Neural progenitor cell (in vitro differentiated cells): ENCODE results near the gene DSG1. TPM values are rescaled to one million over a fixed set of nuclear protein-coding genes. Genes with fewer than 3 reads are reported as not detected.
A peak's percentile ranks its signal among the peaks of the same experiment; 100 is the strongest.

Source experiments
- DNase-seq: peaks from one replicate; pipeline ENCODE4 v3.0.0-alpha.2; 2016; ENCODE audit warnings: low spot score
- H2AFZ ChIP-seq: fragments of 200-600 bp; sonication (generic); replicated peaks from 2 replicates; pipeline ENCODE4 v1.6.1; 2016; ENCODE audit warnings: antibody characterized with exemption
- H3F3A ChIP-seq: fragments of 200-600 bp; sonication (generic); 2 replicates; pipeline ENCODE4 v1.6.1; 2016; ENCODE audit warnings: antibody characterized with exemption, low read depth
- H3K27ac ChIP-seq: fragments of 200-600 bp; sonication (generic); 2 replicates; pipeline ENCODE4 v1.5.1; 2016; ENCODE audit warnings: mild to moderate bottlenecking
- H3K27me3 ChIP-seq: fragments of 200-600 bp; sonication (generic); 2 replicates; pipeline ENCODE4 v1.6.1; 2016; ENCODE audit warnings: mild to moderate bottlenecking, moderate library complexity
- H3K36me3 ChIP-seq: fragments of 200-600 bp; sonication (generic); 2 replicates; pipeline ENCODE4 v1.5.1; 2016
- H3K4me1 ChIP-seq: fragments of 200-600 bp; sonication (generic); 2 replicates; pipeline ENCODE4 v1.6.1; 2016; ENCODE audit warnings: mixed run types
- H3K4me2 ChIP-seq: fragments of 200-600 bp; sonication (generic); 2 replicates; pipeline ENCODE4 v1.6.1; 2016
- H3K4me3 ChIP-seq: fragments of 200-600 bp; sonication (generic); 2 replicates; pipeline ENCODE4 v1.5.1; 2016
- H3K79me2 ChIP-seq: fragments of 200-600 bp; sonication (generic); 2 replicates; pipeline ENCODE4 v1.6.1; 2016; ENCODE audit warnings: low read depth
- H3K9ac ChIP-seq: fragments of 200-600 bp; sonication (generic); 2 replicates; pipeline ENCODE4 v1.6.1; 2016
- H3K9me3 ChIP-seq: fragments of 200-600 bp; sonication (generic); 2 replicates; pipeline ENCODE4 v1.5.1; 2016; ENCODE audit warnings: low read depth
- H4K20me1 ChIP-seq: fragments of 200-600 bp; sonication (generic); 2 replicates; pipeline ENCODE4 v1.6.1; 2016; ENCODE audit warnings: low read depth
- H3K27ac Mint-ChIP-seq: 3 replicates; pipeline ENCODE4 v1.8.0; 2021; ENCODE audit warnings: mixed read lengths
- H3K27me3 Mint-ChIP-seq: 2 replicates; pipeline ENCODE4 v1.8.0; 2022; ENCODE audit warnings: low read depth, mild to moderate bottlenecking, inconsistent platforms, moderate library complexity, mixed read lengths; ENCODE audit not compliant: insufficient read depth
- H3K36me3 Mint-ChIP-seq: 3 replicates; pipeline ENCODE4 v1.8.0; 2021; ENCODE audit warnings: mixed read lengths
- H3K4me1 Mint-ChIP-seq: 3 replicates; pipeline ENCODE4 v1.8.0; 2021; ENCODE audit warnings: mixed read lengths
- H3K4me3 Mint-ChIP-seq: 3 replicates; pipeline ENCODE4 v1.8.0; 2021; ENCODE audit warnings: mild to moderate bottlenecking, moderate library complexity, mixed read lengths
- H3K9me3 Mint-ChIP-seq: 3 replicates; pipeline ENCODE4 v1.8.0; 2020; ENCODE audit warnings: mixed read lengths
- EZH2 ChIP-seq: fragments of 200-600 bp; sonication (generic); IDR thresholded peaks from 2 replicates; pipeline ENCODE4 v1.6.1; 2017; ENCODE audit warnings: antibody characterized with exemption, mild to moderate bottlenecking, moderate library complexity
- EZH2phosphoT487 ChIP-seq: fragments of 200-600 bp; sonication (generic); IDR thresholded peaks from 2 replicates; pipeline ENCODE4 v1.6.1; 2017; ENCODE audit warnings: antibody characterized with exemption
- total RNA-seq: library from RNA; depleted of rRNA; stranded (reverse); fragments of >200 nt; gene quantifications from 2 replicates; pipeline ENCODE4 v1.2.3, GENCODE V29; 2015; ENCODE audit warnings: low replicate concordance
- TF ChIP-seq, protein P1 (sequence below): fragments of 200-600 bp; sonication (generic); IDR thresholded peaks from 2 replicates; pipeline ENCODE4 v1.5.1; 2017; ENCODE audit warnings: antibody characterized with exemption, mild to moderate bottlenecking

Gene DSG1
- total RNA-seq, 1 donor from 2014 or later, result not detected

DNA sequence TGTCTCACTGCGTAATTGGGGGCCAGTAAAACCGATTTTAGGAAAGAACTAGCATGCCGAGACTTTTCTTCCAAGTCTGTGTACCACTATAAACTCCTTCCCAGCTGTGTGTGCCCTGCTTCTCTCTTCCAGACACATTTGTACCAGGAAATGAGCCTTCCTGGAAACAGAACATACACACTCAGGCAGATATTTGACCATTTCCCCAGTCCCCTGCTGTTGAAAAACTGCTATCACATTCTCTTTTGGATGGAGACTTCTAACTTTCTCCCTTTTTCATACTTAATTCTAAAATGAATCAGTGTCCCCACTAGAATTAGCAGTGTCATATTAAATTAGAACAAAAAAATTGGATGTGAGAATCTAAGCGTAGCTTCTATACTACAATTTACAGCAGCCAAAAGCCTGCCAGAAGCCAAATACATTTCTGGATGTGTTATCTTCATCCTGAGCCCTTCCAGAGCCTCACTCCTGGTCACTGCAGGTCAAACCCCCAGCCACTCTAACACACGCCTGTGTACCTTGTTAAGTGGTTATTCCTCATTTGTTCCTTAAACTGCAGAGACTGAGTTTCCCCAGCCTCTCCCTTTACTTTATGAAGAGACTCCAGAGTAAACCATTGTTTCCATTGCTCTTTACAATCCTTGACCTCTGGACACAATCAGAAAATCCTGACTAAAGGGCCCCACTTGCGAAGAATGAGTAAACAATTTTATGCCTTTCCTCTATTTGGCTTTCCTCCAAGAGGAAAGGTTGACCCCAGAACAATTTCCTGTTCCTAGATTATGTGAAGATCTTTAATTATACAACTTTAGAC is 79.0 kb downstream of the DSG1 start:
- Histone ChIP-seq H3K4me1 (no peaks in the 10 kb centered on the region), H3K4me3 (no peak overlapping the region), H3K36me3 (no peaks in the 10 kb centered on the region), H2AFZ (no peak overlapping the region), H3K27me3 (no peaks in the 10 kb centered on the region), H3K79me2 (no peaks in the 10 kb centered on the region), H3K9me3 (no peaks in the 10 kb centered on the region), H3K9ac (no peak overlapping the region), H3F3A (no peaks in the 10 kb centered on the region), H3K4me2 (no peak overlapping the region), H3K27ac (no peak overlapping the region), H4K20me1 (no peaks in the 10 kb centered on the region)
- TF ChIP-seq EZH2phosphoT487 (no peak), EZH2 (no peak)
- TF ChIP-seq, protein P1, sequence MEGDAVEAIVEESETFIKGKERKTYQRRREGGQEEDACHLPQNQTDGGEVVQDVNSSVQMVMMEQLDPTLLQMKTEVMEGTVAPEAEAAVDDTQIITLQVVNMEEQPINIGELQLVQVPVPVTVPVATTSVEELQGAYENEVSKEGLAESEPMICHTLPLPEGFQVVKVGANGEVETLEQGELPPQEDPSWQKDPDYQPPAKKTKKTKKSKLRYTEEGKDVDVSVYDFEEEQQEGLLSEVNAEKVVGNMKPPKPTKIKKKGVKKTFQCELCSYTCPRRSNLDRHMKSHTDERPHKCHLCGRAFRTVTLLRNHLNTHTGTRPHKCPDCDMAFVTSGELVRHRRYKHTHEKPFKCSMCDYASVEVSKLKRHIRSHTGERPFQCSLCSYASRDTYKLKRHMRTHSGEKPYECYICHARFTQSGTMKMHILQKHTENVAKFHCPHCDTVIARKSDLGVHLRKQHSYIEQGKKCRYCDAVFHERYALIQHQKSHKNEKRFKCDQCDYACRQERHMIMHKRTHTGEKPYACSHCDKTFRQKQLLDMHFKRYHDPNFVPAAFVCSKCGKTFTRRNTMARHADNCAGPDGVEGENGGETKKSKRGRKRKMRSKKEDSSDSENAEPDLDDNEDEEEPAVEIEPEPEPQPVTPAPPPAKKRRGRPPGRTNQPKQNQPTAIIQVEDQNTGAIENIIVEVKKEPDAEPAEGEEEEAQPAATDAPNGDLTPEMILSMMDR, result peak; percentile 4
- H3K9me3 Mint-ChIP-seq, result no peaks in the 10 kb centered on the region
- H3K36me3 Mint-ChIP-seq, result no peaks in the 10 kb centered on the region
- no peak overlapping the region for H3K27ac Mint-ChIP-seq
- DNase-seq, result no peak
- no peak overlapping the region for H3K4me3 Mint-ChIP-seq
- H3K27me3 Mint-ChIP-seq, result peaks cover 2% of the 10 kb centered on the region
- H3K4me1 Mint-ChIP-seq, result no peaks in the 10 kb centered on the region

- Mint-ChIP-seq H3K4me1 (no peaks in the 10 kb centered on the region), H3K4me3 (no peak overlapping the region), H3K27me3 (peaks cover 2% of the 10 kb centered on the region), H3K36me3 (no peaks in the 10 kb centered on the region), H3K9me3 (no peaks in the 10 kb centered on the region), H3K27ac (no peak overlapping the region)
- H3F3A ChIP-seq, result no peaks in the 10 kb centered on the region
- H3K27me3 ChIP-seq, result no peaks in the 10 kb centered on the region
- no peaks in the 10 kb centered on the region for H3K9me3 ChIP-seq
- no peak overlapping the region for H3K27ac ChIP-seq
- DNase-seq, result no peak
- H2AFZ ChIP-seq, result no peak overlapping the region
- no peaks in the 10 kb centered on the region for H3K4me1 ChIP-seq
- no peak overlapping the region for H3K4me2 ChIP-seq
- H3K36me3 ChIP-seq, result no peaks in the 10 kb centered on the region
- H4K20me1 ChIP-seq, result no peaks in the 10 kb centered on the region
- H3K79me2 ChIP-seq, result no peaks in the 10 kb centered on the region
- H3K9ac ChIP-seq, result no peak overlapping the region
- no peak overlapping the region for H3K4me3 ChIP-seq
- TF ChIP-seq EZH2phosphoT487 (no peak), EZH2 (no peak)
- TF ChIP-seq, protein P1, result no peak
Observed at GRCh38 chr18:31398191-31398590, 80.2 kb downstream of the DSG1 start.

GRCh38 chr18:31399306-31400032 is 81.5 kb downstream of the DSG1 start:
- H3K79me2 ChIP-seq, result no peaks in the 10 kb centered on the region
- no peaks in the 10 kb centered on the region for H4K20me1 ChIP-seq
- H3K36me3 ChIP-seq, result no peaks in the 10 kb centered on the region
- H3K4me2 ChIP-seq, result no peak overlapping the region
- Mint-ChIP-seq H3K4me1 (no peaks in the 10 kb centered on the region), H3K4me3 (no peak overlapping the region), H3K36me3 (no peaks in the 10 kb centered on the region), H3K27me3 (no peaks in the 10 kb centered on the region), H3K27ac (no peak overlapping the region), H3K9me3 (no peaks in the 10 kb centered on the region)
- no peak overlapping the region for H2AFZ ChIP-seq
- DNase-seq, result no peak
- H3K27ac ChIP-seq, result no peak overlapping the region
- H3K9ac ChIP-seq, result no peak overlapping the region
- H3K9me3 ChIP-seq, result no peaks in the 10 kb centered on the region
- TF ChIP-seq, protein P1, result no peak
- TF ChIP-seq EZH2phosphoT487 (no peak), EZH2 (no peak)
- no peaks in the 10 kb centered on the region for H3F3A ChIP-seq
- H3K4me1 ChIP-seq, result no peaks in the 10 kb centered on the region
- no peaks in the 10 kb centered on the region for H3K27me3 ChIP-seq
- no peak overlapping the region for H3K4me3 ChIP-seq
